ENCODE measurements around the gene RNU4-1. TPM values are rescaled to one million over a fixed set of nuclear protein-coding genes. Genes with fewer than 3 reads are reported as not detected.

The RNU4-1 gene
- total RNA-seq, 1 donor from 2014 or later = 5,722 TPM

DNA sequence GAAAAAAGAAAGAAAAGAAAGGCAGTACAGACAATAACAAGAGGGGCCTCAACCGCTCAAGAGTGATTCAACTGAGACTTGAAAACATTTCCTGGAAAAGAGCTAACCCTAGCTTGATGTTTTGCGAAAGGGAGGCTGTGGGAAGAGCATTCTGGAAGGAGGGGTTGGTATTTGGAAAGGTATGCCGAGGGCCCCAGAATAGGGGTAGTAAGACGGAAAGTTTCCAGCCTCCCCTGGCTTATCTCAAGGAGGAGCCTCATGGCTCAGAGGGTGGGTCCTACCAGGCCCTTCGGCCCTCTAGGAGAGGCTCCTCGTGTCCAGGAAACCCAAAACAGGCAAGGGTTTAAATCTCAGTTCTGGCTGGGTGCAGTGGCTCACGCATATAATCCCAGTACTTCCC is 9.7 kb downstream of the RNU4-1 start:
- Mint-ChIP-seq H3K36me3 (ENCODE audit: unreplicated experiment) (peaks cover 4% of the 10 kb centered on the region), H3K27me3 (ENCODE audit: unreplicated experiment) (no peaks in the 10 kb centered on the region), H3K4me1 (ENCODE audit: low read depth, unreplicated experiment) (peaks cover 1% of the 10 kb centered on the region), H3K9me3 (ENCODE audit: unreplicated experiment) (peaks cover 9% of the 10 kb centered on the region), H3K4me3 (ENCODE audit: unreplicated experiment) (no peak overlapping the region), H3K27ac (ENCODE audit: unreplicated experiment) (no peak overlapping the region)
- no peak for DNase-seq
- TF ChIP-seq CTCF (IDR thresholded peaks at IDR 0.05; ENCODE audit: partially characterized antibody, unreplicated experiment) = no peak

DNA sequence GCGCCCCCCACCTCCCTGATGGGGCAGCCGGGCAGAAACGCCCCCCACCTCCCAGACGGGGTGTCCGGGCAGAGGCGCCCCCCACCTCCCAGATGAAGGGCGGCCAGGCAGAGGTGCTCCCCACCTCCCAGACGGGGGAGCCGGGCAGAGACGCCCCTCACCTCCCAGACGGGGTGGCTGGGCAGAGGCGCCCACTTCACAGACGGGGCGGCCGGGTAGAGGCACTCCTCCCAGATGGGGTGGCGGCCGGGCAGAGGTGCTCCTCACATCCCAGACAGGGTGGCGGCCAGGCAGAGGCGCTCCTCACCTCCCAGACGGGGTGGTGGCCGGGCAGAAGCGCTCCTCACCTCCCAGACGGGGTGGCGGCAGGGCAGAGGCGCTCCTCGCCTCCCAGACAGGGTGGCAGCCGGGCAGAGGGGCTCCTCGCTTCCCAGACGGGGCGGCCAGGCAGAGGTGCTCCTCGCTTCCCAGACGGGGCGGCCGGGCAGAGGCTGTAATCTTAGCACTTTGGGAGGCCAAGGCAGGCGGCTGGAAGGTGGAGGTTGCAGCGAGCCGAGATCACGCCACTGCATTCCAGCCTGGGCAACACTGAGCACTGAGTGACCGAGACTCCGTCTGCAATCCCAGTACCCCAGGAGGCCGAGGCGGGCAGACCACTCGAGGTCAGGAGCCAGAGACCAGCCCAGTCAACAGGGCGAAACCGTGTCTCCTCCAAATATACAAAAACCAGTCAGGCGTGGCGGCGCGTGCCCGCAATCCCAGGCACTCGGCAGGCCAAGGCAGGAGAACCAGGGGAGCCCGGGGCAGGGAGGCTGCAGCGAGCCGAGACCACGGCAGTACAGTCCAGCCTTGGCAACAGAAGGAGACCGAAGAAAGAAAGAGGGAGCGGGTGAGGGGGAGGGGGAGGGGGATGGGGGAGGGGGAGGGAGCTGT is 14.6 kb downstream of the RNU4-1 start:
- Mint-ChIP-seq H3K9me3 (ENCODE audit: unreplicated experiment) (peaks cover 9% of the 10 kb centered on the region), H3K27ac (ENCODE audit: unreplicated experiment) (no peak overlapping the region), H3K4me3 (ENCODE audit: unreplicated experiment) (no peak overlapping the region), H3K4me1 (ENCODE audit: low read depth, unreplicated experiment) (no peaks in the 10 kb centered on the region), H3K36me3 (ENCODE audit: unreplicated experiment) (peaks cover 4% of the 10 kb centered on the region), H3K27me3 (ENCODE audit: unreplicated experiment) (no peaks in the 10 kb centered on the region)
- DNase-seq = no peak
- TF ChIP-seq CTCF (IDR thresholded peaks at IDR 0.05; ENCODE audit: partially characterized antibody, unreplicated experiment) = no peak

GRCh38 chr12:120276734-120277133 is 16.3 kb downstream of the RNU4-1 start:
- Mint-ChIP-seq H3K4me3 (ENCODE audit: unreplicated experiment) (no peak overlapping the region), H3K4me1 (ENCODE audit: low read depth, unreplicated experiment) (no peaks in the 10 kb centered on the region), H3K27ac (ENCODE audit: unreplicated experiment) (no peak overlapping the region), H3K9me3 (ENCODE audit: unreplicated experiment) (peaks cover 8% of the 10 kb centered on the region), H3K36me3 (ENCODE audit: unreplicated experiment) (peaks cover 4% of the 10 kb centered on the region), H3K27me3 (ENCODE audit: unreplicated experiment) (no peaks in the 10 kb centered on the region)
- no peak for TF ChIP-seq CTCF (IDR thresholded peaks at IDR 0.05; ENCODE audit: partially characterized antibody, unreplicated experiment)
- DNase-seq = no peak

- peaks cover 12% of the 10 kb centered on the region for H3K4me1 Mint-ChIP-seq (ENCODE audit: low read depth, unreplicated experiment)
- TF ChIP-seq CTCF (IDR thresholded peaks at IDR 0.05; ENCODE audit: partially characterized antibody, unreplicated experiment) = no peak
- no peak overlapping the region for H3K4me3 Mint-ChIP-seq (ENCODE audit: unreplicated experiment)
- DNase-seq = no peak
- peaks cover 7% of the 10 kb centered on the region for H3K27me3 Mint-ChIP-seq (ENCODE audit: unreplicated experiment)
- peaks cover 4% of the 10 kb centered on the region for H3K9me3 Mint-ChIP-seq (ENCODE audit: unreplicated experiment)
- H3K36me3 Mint-ChIP-seq (ENCODE audit: unreplicated experiment) = no peaks in the 10 kb centered on the region
- H3K27ac Mint-ChIP-seq (ENCODE audit: unreplicated experiment) = no peak overlapping the region
These were observed 25.3 kb downstream of the RNU4-1 start for GRCh38 chr12:120267736-120268135.

DNA sequence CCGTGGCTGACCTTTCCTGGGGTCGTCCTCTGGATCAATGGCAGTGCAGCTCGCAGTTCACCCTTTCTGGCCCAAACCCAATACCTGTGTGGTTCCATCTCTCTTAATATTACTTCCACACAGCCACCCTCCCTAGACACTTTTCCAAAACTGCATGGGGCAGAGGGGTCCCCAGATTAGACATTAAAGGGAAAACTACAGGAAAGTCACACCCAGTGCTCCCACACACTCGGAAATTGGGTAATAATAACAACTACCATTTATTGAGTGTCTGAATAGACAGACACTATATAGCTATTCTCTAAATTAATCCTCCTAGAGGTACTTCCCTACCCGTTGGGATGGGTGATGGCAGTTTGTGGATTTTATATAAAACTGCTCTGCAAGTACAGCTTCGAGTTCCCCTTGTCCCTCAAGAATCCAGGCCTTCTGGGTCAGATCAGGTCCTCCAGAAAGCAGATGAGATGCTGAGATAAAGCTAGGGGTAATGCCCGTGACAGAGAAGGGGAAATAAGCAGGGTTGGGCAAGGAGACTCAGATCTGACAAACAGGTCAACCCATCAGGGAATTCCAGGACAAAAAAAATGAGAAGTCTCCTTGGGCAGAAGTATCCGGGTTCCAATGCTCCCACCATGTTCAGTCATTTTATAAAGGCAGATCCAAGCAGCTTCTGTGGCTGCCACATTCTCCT is 26.7 kb downstream of the RNU4-1 start:
- H3K27me3 Mint-ChIP-seq (ENCODE audit: unreplicated experiment) = peaks cover 10% of the 10 kb centered on the region

More for the DNA sequence above, 26.7 kb downstream of the RNU4-1 start:
- Mint-ChIP-seq H3K4me1 (ENCODE audit: low read depth, unreplicated experiment) (peaks cover 17% of the 10 kb centered on the region), H3K4me3 (ENCODE audit: unreplicated experiment) (peak overlapping the region; percentile 84), H3K27ac (ENCODE audit: unreplicated experiment) (no peak overlapping the region), H3K36me3 (ENCODE audit: unreplicated experiment) (no peaks in the 10 kb centered on the region), H3K9me3 (ENCODE audit: unreplicated experiment) (peaks cover 4% of the 10 kb centered on the region)
- no peak for TF ChIP-seq CTCF (IDR thresholded peaks at IDR 0.05; ENCODE audit: partially characterized antibody, unreplicated experiment)
- DNase-seq = no peak
